Dermis blood vessel endothelial cell (primary cell): Measurements from ENCODE around the gene APBB2. TPM values are rescaled to one million over a fixed set of nuclear protein-coding genes. Genes with fewer than 3 reads are reported as not detected.

Experiments
- DNase-seq: peaks from one replicate; pipeline ENCODE4 v3.0.0; 2010
- total RNA-seq: library from RNA; depleted of rRNA; stranded (reverse); fragments of >200 nt; gene quantifications from 2 replicates; pipeline ENCODE4 v1.2.3, GENCODE V29; 2014

The APBB2 gene
- total RNA-seq, 1 donor from 2014 or later, result 88.2 TPM

DNA sequence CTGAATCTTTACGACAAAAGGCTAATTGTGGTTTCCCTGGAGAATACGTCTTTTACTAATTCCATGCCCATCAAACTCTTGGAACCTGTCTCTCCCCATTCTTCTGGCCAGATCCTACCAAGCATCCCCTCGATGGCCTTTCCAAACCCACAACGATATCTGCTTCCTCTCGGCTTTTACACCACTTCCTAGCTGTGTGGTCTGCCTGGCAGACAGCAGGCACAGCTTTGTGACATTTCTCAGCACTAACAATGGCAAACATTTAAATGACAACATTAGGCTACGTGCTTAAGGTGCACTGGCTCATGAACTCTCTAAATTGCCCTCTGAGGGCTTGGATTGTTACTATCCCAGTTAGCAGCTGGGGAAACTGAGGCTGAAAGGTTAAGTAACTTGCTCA, 323.6 kb downstream of the APBB2 start:
- DNase-seq, result no peak

DNA sequence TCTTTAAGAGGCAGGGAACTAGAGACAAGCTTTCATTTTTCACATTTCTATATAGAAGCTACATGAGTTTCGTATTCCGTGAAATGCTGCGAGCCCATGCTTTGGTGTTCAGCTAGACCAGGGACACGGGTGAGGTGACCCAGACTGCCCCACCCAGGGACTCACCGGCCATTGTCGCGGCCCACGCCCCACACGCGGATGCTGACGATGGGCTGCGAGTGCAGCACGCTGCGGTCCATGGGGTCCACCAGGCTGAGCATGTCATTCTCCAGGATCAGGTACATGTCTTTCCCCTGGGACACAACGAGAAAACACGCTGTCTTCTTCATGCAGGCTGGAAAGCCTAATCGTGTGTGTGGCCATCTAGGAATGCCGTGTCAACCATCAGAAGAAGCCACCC, 324.1 kb downstream of the APBB2 start:
- no peak for DNase-seq

DNA sequence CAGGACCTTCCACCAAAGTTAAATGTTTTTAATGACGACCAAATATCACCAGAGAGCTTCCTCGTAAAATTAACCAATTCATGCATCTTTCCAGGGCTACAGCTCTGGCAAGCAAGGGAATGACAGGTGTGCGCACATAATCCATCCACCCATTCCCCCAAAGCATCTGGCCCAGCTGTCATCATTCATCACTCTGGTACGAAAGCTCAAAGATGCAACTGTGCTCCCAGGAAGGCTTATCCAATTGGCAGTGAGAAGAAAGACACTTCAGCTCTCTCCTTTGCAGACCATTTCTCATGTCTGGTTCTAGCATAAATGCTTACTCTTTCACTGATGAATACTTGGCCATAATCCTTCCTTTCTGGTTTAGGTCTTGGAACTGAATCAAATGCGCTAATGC, 325.4 kb downstream of the APBB2 start:
- DNase-seq, result no peak

DNA sequence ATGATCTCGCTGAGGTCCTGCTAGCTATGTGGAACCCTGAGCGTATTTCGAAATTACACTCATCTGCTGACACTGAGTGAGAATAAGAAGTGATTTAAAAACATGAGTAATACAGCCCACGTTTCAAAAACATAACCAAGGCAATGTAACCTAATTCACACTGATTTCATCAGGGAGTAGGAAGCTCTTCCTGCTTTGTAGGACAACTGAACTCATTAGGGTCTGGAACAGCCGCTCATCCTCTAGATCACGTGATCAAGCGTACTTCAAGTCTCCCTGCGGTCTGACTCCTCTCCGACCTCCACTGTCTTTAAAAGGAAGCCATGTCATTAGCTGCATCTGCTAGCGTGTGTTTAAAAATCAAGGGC, 326.6 kb downstream of the APBB2 start:
- no peak for DNase-seq

DNA sequence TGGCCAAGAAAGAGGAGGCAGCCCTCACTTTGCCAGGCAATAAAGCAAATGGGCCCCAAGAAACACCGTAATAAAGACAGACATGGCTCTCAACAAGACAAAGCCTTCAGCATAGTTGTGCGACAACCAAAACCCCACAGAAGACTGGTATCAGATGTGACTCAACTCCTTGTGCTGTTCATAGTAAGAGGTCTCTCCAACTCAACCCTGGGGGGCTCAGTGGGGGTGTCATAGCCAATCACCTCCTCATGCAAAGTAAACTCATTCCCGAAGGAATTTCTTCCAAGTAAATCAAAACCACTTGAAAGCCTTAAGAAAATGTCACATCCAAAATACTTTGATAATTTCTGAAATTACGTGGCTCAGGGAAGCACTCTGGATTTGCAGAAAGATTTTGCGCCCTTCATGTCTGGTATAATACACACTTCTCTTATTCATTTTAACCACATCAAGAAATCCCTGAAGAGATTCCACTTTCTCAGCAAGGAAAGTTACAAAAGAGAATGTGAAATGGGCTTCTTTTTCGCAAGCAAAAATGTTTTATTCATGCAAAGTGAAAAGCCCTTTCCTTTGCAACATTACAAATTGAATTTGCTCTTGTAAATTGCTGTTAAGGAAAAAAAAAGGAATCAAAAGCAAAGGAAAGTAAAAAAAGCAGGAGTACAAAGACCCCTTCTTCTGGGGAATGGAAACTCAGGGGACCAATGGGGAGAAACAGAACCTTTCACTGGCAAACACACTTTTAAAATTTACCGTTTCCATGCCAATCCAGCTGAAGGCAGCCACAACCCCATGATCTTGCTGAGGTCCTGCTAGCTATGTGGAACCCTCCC, 327.2 kb downstream of the APBB2 start:
- DNase-seq, result no peak

DNA sequence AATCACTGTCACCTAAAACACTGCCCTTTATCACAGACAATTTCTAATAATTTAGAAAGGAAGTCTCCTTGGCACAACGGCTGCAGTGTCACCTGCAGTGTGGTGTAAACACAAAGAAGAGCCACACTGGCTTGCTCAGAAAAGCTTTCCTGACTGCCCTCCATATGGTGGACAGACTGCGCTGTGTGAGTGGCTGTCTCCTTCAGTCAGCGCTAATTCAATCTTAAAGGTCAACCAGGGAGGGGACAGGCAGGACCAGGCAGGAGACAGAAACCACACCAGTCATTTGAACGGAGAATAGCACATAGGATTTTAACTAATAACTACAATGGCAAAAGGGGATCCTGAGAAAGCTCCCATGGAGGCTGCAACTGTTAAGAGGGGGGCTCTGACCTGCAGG, 332.5 kb downstream of the APBB2 start:
- no peak for DNase-seq

DNA sequence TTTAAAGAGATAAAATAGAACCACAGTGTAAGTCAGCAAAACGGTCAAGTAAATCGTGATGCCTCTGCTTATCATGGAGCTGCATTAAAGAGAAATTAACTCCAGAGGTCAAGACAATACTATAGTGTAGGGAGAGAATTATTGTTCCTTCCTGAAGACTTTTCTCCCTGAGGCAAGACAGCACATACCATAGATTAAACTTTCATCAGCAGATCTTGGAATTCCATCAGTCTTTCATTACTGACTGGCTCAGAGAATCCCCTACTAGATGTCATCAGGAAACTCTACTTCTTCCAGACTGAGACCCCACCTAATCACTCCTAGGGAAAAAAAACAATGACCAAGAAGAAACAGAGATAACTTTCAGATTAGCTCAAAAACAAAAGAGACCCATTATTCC, 333.2 kb downstream of the APBB2 start:
- no peak for DNase-seq

DNA sequence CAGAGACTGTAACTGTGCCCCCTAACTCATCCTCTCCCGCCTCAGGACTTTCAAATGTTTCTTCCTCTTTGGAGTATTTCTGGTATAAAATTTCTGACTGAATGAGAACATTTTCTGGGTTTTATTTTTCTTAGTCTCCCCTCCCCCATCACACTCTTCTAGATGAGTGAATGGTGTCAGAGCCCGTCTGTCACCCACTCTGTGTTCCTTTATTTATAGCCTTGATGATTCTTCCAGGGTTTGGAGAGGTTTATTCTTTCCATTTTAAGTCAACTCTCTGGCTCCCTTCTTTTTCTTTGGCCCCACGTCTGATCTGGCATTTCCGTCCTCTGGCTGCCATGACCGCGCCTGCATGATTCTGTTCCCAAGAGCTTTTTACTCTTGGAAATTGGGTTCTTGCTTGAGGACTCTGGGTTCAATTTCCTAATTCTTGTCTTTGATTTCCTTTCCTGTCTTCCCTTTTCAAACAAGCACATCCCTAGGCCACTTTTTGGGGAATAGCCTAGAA, 335.7 kb downstream of the APBB2 start:
- no peak for DNase-seq

DNA sequence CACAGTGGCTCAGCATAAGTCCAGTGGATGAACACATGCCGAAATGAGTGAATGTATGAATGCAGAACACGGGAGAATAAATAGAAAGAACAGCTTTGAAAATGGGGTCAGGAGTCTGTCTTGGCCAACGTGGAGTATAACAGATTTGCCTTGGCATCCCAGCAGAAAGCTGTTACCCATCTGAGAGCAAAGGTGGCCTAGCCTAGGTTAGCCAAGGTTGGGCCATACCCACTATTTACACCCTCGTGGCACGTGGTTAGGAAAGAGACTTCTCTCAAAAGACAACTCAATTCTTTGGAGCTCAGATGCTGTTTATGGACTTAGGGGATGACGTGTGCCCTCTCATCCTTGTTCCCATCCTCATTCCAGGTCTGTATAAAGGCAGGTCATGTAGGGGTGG, 337.3 kb downstream of the APBB2 start:
- DNase-seq, result no peak

DNA sequence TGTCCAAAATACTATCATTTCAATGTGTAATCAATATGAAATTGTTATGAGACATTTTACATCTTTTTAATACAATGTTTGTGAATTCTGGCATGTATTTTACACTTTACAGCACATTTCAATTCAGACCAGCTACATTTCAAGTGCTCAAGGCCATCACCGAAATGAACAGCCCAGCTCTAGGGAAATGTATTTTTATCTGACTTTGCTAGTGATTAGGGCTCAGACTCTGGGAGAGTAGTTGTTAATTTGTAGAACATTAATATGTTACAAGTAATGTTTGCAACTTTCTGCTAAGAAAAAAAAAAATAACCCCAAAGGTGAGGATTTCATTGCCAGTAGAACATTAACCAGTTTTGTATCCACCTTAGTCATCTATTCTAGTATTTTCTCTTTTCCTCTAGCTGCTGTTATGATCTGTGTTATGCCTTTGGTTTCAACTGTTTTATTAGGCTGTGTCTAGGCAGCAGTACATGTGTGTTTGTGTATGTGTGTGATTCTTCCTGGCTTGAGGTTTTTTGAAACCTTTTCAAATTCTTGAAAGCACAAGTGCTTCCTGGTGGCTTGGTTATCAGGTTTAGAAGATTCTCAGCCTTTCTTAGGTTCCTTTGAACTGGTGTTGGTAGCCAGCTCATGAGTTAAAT, 338.7 kb downstream of the APBB2 start:
- DNase-seq, result no peak

DNA sequence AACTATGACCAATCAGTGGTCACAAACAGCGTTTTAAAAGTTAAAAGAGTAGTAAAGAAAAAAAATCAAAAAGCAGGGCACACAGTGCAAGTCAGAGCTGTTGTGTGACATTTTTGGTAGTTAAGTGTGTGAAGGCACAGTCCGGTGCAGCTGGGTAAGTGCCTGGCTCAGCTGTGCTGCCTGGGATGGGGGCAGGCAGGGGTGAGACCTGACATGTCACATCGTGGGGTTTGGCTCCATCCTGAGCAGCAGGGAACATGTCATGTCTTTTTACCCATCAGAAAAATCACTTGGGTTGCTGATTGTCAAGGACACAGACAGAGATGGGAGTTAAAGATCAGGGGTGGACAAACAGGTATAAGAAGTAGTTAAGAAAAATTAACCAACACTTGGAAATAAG, 339.4 kb downstream of the APBB2 start:
- no peak for DNase-seq

DNA sequence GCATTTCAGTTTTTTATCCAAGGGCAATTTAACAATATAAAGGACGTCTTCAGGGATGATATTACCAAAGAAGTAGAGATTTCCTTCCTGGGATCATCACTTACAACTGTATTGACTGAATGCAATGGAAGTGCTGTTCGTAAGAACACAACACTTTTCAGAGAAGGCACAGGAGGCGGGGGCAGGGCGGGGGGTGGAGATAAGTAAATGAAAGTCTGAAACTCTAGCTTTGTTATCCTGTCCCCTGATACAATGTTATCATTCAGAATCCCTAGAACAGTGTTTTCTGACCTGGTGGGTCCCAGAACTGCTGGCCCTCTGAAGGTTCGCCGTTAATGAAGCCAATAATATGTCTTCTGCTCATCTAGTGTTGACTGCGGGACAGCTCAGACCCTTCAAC, 340.0 kb downstream of the APBB2 start:
- DNase-seq, result no peak

DNA sequence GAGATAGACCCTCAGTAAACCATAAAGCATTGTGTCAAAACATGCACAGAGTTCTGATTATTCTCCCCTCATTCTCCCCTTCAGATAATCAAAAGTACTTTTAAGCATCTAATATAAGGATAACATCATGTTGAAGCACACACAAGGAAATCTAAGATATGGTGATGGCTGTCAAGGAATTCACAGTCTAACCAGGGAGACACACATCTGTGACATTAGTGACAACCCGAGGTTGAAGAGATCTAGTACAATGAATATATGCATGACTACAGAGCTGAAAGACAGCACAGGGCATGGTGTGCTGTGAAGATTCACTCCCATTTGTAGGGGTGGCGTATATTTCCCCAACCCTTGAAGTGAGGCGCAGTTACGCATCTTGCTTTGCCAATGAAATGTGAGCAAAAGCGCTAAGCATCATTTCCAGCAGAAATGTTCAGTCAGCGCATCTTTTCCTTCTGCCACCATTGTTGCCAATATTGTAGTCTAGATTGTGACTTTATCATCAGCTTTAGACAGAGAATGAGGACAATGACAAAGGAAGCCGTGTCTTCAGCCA, 342.6 kb downstream of the APBB2 start:
- no peak for DNase-seq

DNA sequence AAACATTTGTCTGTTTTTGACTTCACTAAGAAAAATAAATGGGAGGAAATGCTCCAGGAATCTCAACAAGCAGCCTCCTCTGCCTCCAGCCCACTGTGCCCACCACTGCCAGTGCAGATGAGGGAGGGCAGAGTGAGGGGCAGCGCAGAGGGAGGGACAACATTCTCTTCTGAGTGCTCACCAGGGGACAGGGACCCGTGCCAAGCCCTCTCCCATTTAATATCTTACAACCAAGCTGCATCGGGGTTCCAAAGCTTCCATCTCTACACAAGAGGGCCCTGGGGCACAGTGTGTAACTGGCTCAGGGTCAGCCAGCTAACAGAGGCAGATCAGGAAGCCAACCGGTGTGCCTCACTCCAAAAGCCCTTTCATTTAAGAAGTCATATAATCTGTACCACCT, 344.2 kb downstream of the APBB2 start:
- DNase-seq, result no peak

DNA sequence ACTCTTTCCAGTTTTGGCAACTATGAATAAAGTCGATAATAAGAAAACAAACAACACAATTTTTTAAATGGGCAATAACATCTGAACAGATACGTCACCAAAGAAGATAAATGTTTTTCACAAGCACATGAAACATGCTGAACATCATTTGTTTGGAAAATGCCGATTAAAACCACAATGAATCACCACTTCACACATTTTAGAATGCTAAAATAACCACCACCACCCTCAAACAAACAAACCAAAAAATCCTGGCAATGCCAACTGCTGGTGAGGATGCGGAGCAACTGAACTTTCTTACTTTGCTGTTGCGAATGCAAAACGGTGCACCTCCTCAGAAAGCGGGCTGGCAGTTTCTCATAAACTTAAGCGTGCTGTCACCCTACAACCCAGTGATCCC, 348.6 kb downstream of the APBB2 start:
- no peak for DNase-seq

DNA sequence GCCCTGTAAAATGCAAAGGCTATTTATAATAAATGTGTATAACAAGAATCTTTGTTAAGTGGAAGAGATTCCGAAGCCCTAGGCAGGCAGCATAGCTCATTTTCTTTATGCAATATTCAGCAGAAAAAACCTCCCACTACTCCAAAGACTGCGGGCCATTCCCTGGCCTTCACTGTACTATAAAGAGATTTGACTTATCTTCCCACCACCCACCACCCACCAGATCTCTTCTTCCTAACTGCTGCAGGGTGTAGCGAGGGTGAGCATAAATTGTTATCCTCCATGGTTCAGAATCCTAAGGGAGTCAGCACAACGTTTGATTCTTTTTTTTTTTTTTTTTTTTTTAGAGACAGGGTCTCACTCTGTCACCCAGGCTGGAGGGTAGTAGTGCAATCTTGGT, 349.8 kb downstream of the APBB2 start:
- no peak for DNase-seq

DNA sequence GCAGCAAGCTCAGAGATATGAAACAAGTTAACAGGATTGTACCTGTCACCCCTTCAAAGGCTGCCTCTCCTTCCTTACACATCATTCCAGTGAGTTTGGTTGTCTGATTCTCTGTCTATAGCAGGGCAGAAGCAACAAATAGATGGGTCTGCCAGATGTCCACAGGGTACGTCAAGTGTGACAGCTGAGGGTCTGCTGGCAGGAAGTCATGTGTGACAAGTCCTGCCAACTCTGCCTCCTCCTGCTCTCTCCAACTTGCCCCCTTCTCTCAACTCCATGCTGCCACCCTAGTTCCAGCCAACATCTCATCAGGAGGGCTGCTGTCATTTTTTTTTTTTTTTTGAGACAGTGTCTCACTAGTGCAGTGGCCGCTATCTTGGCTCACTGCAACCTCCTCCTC, 355.4 kb downstream of the APBB2 start:
- no peak for DNase-seq

DNA sequence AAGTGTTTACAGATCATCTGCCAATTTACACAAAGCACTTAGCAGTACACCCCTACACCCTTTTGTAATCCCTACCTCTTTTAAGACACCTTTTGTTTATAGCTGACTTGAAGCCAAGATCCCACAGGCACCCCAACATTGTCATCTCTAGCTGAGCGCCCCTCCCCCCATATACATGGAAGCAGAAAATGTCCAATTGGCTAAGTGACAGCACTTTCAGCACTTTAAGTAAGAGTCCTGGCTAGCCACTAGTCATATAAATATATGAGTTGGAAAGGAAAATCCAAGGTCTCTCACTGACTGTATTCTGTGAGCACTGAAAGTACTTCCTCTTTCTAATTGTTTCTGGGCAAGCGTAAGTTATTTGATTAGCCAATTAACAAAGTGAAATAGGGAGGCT, 356.4 kb downstream of the APBB2 start:
- no peak for DNase-seq

DNA sequence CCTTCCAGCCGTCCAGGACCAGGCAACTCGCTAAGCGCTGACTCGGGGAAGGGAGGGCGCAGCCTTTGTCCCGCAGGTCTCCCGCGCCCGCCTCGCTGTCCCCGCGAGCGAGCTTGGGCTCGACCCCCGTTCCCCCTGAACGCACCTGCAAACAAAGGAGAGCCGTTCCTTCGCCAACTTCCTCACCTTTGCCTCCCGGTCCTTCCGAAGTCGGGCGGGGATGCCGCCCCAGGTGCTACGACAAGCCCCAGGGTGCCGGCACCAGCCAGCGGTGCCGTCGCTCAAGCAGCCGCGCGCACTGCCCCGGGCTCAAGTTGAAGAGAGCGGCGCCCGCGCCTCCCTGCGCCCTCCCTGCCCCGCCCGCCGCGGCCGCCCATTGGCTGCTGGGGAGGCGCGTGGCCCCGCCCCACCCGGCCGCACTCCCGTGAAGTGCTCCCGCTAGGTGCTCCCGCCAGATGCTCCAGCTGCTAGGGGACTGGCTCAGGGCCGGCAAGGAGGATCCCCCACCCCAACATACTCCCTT, 357.4 kb downstream of the APBB2 start:
- peak; percentile 46 for DNase-seq

DNA sequence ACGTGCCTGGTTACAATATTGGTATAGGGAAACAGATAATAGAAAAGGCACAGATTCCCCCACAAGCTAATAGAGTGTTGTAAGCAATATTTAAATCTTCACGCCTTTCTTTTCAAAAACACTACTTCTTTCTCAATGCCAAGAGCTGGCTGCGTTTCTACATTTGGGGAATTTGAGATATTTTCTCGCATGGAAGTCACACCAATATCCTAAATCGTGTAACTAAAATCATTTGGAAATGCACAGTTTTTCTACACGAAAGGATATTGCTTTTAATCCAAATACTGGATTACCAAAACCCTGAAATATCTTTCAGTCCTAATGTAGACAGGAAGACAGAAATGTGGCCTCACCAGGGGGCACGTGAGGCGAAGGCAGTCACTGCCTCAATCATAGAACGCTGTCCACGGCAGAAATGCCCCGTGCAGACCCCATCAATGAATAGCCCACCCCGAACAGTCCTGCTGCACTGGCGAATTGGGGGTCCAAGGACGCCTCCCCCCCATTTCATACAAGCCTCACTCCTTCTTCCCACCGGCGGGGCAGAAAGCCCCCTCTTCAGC, 358.0 kb downstream of the APBB2 start:
- DNase-seq, result no peak

DNA sequence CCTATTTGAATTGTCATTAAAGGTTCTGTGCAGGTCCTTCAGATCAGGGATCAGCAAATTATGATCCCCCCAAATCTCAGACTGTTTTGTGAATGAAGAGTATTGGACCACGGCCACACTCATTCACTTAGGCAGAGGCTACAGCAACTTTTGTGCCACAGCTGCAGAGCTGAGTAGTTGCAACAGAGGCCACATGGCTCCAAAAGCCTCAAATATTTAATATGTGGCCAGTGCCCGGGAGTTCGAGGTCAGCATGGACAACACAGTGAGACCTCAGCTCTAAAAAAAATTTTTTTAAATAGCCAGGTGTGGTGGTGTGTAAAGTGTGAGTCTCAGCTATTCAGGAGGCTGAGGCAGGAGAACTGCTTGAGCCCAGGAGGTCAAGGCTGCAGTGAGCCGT, 363.8 kb downstream of the APBB2 start:
- DNase-seq, result no peak

DNA sequence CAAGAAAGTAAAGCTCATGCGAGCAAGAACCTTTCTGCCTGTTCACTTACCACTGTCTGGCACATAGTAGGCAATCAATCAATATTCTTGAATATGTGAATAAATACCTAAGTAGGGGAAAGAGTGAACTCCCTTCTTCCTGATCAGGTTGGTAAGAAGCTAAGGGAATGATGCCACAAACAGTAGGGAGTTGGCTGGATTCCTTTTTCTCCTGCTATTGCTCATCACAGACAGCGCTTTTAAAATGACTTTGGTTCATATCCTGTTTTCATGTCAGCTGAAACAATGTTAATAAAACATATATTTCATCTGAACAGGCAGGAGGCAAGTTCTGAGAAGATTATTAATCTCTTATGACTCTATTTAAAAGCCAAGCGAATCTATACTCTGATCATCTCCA, 365.4 kb downstream of the APBB2 start:
- DNase-seq, result peak; percentile 51

DNA sequence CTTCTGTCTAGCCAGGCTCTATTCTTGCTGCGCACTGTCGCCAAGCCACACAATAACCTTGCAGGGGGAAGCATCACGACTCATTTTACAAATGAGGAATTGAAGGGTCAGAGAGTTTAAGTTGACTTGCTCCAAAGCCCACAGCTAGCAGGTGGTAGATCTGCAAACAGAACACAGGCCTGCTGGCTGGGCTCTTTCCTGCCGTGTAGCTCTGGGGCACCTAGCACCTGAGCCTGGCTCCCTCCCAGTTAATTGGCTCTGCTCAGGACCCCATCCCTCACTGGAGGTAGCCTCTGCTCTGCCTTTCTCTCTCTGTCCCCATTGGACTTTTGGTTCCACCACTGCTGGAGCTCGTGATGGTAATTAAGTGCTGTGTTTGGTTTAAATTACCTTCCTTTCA, 366.1 kb downstream of the APBB2 start:
- DNase-seq, result no peak

DNA sequence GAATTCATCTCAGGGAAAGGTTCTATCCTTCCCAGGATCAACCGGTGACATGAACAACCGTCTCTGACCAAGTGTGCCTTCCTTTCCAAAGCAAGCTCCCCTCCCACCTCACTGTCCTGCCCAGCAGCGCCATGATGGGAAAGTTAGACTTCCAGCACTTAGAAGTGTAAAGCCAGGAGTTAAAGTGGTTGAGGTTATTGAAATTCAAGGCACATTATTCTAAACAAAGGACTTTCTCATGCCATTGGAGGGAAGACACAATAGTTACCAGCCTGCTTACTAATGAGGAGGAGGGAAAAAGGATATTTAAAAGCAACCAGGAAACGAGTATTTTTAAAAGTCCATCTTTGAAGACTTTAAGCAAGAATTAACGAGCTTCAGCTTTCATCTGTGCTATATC, 367.8 kb downstream of the APBB2 start:
- DNase-seq, result no peak
